ENCODE results near the gene ANGPTL8. TPM values are rescaled to one million over a fixed set of nuclear protein-coding genes. Genes with fewer than 3 reads are reported as not detected.

ANGPTL8 gene
- total and polyA plus RNA-seq, 2 of the 13 experiments (the other 11 are each of a cell fraction or from before 2014, with no cell fraction given), result 27.3 to 243 TPM

GRCh38 chr19:11239377-11240000 is at the start of gene ANGPTL8 (continued):
- no peak for TF ChIP-seq ZNF496 (CRISPR knock-in tag; IDR thresholded peaks at IDR 0.05; ENCODE audit: insufficient replicate concordance)
- peak; percentile 70; the same call in 1 of the 2 replicates for TF ChIP-seq ZBTB10 (CRISPR knock-in tag; IDR thresholded peaks at IDR 0.05; ENCODE audit: borderline replicate concordance)
- TF ChIP-seq ZSCAN22 (CRISPR knock-in tag; IDR thresholded peaks at IDR 0.05), result peak; percentile 71; the same call in 1 of the 2 replicates
- TF ChIP-seq ZNF367 (CRISPR knock-in tag; IDR thresholded peaks at IDR 0.05; ENCODE audit: borderline replicate concordance), result no peak
- TF ChIP-seq RBAK (CRISPR knock-in tag; IDR thresholded peaks at IDR 0.05), result no peak
- TF ChIP-seq IKZF4 (CRISPR knock-in tag; IDR thresholded peaks at IDR 0.05; ENCODE audit: borderline replicate concordance, low read depth, not compliant biosample characterization), result peak; percentile 15
- no peak for TF ChIP-seq TAF15 (IDR thresholded peaks at IDR 0.05; ENCODE audit: low read depth, low read length, poor library complexity, severe bottlenecking)
- TF ChIP-seq ZNF138 (CRISPR knock-in tag; IDR thresholded peaks at IDR 0.05; ENCODE audit: low read depth), result 0 out of 2 replicates have a peak, but pooled peaks have one; percentile 45
- TF ChIP-seq HIVEP1 (CRISPR knock-in tag; IDR thresholded peaks at IDR 0.05), result peak; percentile 95
- peak; percentile 94 for TF ChIP-seq BRD4 (CRISPR knock-in tag; IDR thresholded peaks at IDR 0.05)
- peak; percentile 99 for TF ChIP-seq MED8 (CRISPR knock-in tag; IDR thresholded peaks at IDR 0.05; ENCODE audit: insufficient replicate concordance)
- no peak for TF ChIP-seq USF2 (IDR thresholded peaks at IDR 0.05; ENCODE audit: low read depth, low read length)
- TF ChIP-seq USF2 (CRISPR knock-in tag; IDR thresholded peaks at IDR 0.05; ENCODE audit: borderline replicate concordance), result 0 out of 2 replicates have a peak, but pooled peaks have one; percentile 15
- TF ChIP-seq STAT5B (CRISPR knock-in tag; IDR thresholded peaks at IDR 0.05), result no peak
- TF ChIP-seq ZNF800 (CRISPR knock-in tag; IDR thresholded peaks at IDR 0.05), result peak; percentile 71; the same call in 1 of the 2 replicates
- peak; percentile 59; the same call in 1 of the 2 replicates for TF ChIP-seq ZNF205 (CRISPR knock-in tag; IDR thresholded peaks at IDR 0.05)
- TF ChIP-seq HNRNPL (IDR thresholded peaks at IDR 0.05; ENCODE audit: low read depth, low read length), result peak; percentile 99
- peak; percentile 98 for TF ChIP-seq ETV5 (CRISPR knock-in tag; IDR thresholded peaks at IDR 0.05; ENCODE audit: borderline replicate concordance)
- TF ChIP-seq SRF (IDR thresholded peaks at IDR 0.05; ENCODE audit: low read depth, low read length), result 0 out of 2 replicates have a peak, but pooled peaks have one; percentile 10
- TF ChIP-seq ZNF770 (CRISPR knock-in tag; IDR thresholded peaks at IDR 0.05), result peak; percentile 66; the same call in 1 of the 2 replicates

All from HepG2 (cell line).